Measurements from ENCODE around the gene ABCA9.
"Not testable (repeated sequence)": the region's sequence is repeated elsewhere in the genome, so short reads cannot be mapped to it uniquely, and the experiment has no call there.

ABCA9 gene

GRCh38 chr17:68957944-68958343 is 102.8 kb downstream of the ABCA9 start:
- H3K9me3 ChIP-seq (ENCODE audit: low read depth, low read length) = no peaks in the 10 kb centered on the region
- no peak for DNase-seq (ENCODE audit: low read depth, low spot score)
- no peak overlapping the region for H3K9ac ChIP-seq (ENCODE audit: insufficient read length)
- H3K27ac ChIP-seq = no peak overlapping the region
- TF ChIP-seq FOXP2 (optimal IDR thresholded peaks at IDR 0.05; ENCODE audit: control extremely low read depth, extremely low read length, insufficient read depth) (no peak), POLR2AphosphoS5 (IDR thresholded peaks at IDR 0.05; ENCODE audit: borderline replicate concordance, low read depth, low read length) (no peak), EZH2 (IDR thresholded peaks at IDR 0.05) (no peak)
- no peaks in the 10 kb centered on the region for H3K36me3 ChIP-seq (ENCODE audit: insufficient read depth, low read length)
- no peak overlapping the region for H3K4me3 ChIP-seq

DNA sequence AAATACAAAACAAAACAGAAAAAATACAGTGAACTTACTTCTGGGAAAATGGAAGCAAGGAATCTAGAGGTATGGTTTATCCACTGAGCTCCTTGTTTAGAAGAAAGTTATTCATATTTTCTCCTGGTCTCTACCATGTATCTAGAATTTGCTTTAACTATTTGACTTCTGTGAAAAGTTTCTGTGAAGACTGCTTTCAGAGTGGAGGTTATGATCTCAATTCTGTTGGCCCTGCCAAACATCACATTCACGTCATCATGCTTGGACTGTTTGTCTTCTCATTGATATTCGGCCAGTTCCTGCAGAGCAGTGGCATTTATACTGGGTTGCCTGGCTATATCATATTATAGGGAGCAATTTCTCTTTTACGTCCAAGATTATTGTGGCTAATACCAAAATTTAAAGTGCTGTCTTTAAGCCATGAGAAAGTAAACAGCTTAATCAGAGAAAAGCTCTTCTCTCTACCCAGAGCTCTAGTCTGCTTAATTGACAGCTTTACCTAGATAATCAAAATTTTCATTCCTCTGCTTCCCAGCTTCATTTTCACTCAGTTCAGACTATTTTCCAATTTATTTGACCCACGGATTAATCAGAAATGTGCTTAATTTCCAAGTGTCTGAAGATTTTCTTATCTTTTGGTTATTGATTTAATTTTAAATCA is 105.4 kb downstream of the ABCA9 start, which contains the start of gene ABCA8:
Gene ABCA8, minus strand, starts transcription at position 212 of the 661 bp plus-strand sequence. CDS start 13,358 bp downstream, outside the sequence.
- Histone ChIP-seq H3K36me3 (ENCODE audit: insufficient read depth, low read length) (no peaks in the 10 kb centered on the region), H3K9ac (ENCODE audit: insufficient read length) (no peak within 1 kb of the TSS), H3K4me3 (no peak within 1 kb of the TSS), H3K9me3 (ENCODE audit: low read depth, low read length) (no peaks in the 10 kb centered on the region), H3K27ac (peak within 1 kb of the TSS; percentile 47)
- DNase-seq (ENCODE audit: low read depth, low spot score) = no peak
- TF ChIP-seq FOXP2 (optimal IDR thresholded peaks at IDR 0.05; ENCODE audit: control extremely low read depth, extremely low read length, insufficient read depth) (no peak), POLR2AphosphoS5 (IDR thresholded peaks at IDR 0.05; ENCODE audit: borderline replicate concordance, low read depth, low read length) (no peak), EZH2 (IDR thresholded peaks at IDR 0.05) (no peak)

GRCh38 chr17:68954146-68954896 is 106.4 kb downstream of the ABCA9 start:
- TF ChIP-seq FOXP2 (optimal IDR thresholded peaks at IDR 0.05; ENCODE audit: control extremely low read depth, extremely low read length, insufficient read depth) (no peak), EZH2 (IDR thresholded peaks at IDR 0.05) (no peak), POLR2AphosphoS5 (IDR thresholded peaks at IDR 0.05; ENCODE audit: borderline replicate concordance, low read depth, low read length) (no peak)
- Histone ChIP-seq H3K9ac (ENCODE audit: insufficient read length) (no peak overlapping the region), H3K4me3 (no peak overlapping the region), H3K27ac (peak overlapping the region; percentile 47), H3K36me3 (ENCODE audit: insufficient read depth, low read length) (no peaks in the 10 kb centered on the region), H3K9me3 (ENCODE audit: low read depth, low read length) (no peaks in the 10 kb centered on the region)
- DNase-seq (ENCODE audit: low read depth, low spot score) = peak; percentile 8

- H3K27ac ChIP-seq = no peak overlapping the region
- no peak overlapping the region for H3K9ac ChIP-seq (ENCODE audit: insufficient read length)
Observed at GRCh38 chr17:68953340-68953997, 107.3 kb downstream of the ABCA9 start.

DNA sequence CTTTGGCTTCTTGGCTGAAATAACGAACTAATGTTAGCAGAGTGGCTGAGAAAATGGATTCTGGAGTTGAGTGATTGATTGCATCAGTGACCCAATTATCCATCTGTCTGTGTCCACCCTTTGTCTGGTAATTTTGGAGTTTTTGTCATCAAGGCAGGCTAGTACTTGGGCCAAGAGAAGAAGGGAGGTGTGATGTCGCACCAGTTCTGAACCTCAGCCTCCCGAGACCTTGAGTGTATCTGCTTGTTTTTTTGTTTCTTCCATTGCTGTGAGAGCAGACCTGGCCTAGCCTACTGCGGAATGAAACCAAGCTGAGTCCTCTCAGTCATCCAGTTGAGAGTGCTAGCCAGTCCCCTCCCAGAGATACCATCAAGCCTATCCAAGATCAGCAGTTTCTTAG is 110.0 kb downstream of the ABCA9 start:
- no peak overlapping the region for H3K27ac ChIP-seq
- no peaks in the 10 kb centered on the region for H3K9me3 ChIP-seq (ENCODE audit: low read depth, low read length)
- no peaks in the 10 kb centered on the region for H3K36me3 ChIP-seq (ENCODE audit: insufficient read depth, low read length)
- no peak for DNase-seq (ENCODE audit: low read depth, low spot score)
- no peak overlapping the region for H3K9ac ChIP-seq (ENCODE audit: insufficient read length)
- TF ChIP-seq FOXP2 (optimal IDR thresholded peaks at IDR 0.05; ENCODE audit: control extremely low read depth, extremely low read length, insufficient read depth) (no peak), POLR2AphosphoS5 (IDR thresholded peaks at IDR 0.05; ENCODE audit: borderline replicate concordance, low read depth, low read length) (no peak), EZH2 (IDR thresholded peaks at IDR 0.05) (no peak)
- H3K4me3 ChIP-seq = no peak overlapping the region

More at GRCh38 chr17:68953340-68953997, 107.3 kb downstream of the ABCA9 start:
- H3K9me3 ChIP-seq (ENCODE audit: low read depth, low read length) = no peaks in the 10 kb centered on the region
- no peaks in the 10 kb centered on the region for H3K36me3 ChIP-seq (ENCODE audit: insufficient read depth, low read length)
- H3K4me3 ChIP-seq = no peak overlapping the region
- TF ChIP-seq FOXP2 (optimal IDR thresholded peaks at IDR 0.05; ENCODE audit: control extremely low read depth, extremely low read length, insufficient read depth) = no peak
- no peak for TF ChIP-seq POLR2AphosphoS5 (IDR thresholded peaks at IDR 0.05; ENCODE audit: borderline replicate concordance, low read depth, low read length)
- TF ChIP-seq EZH2 (IDR thresholded peaks at IDR 0.05) = no peak
- DNase-seq (ENCODE audit: low read depth, low spot score) = no peak

- H3K4me3 ChIP-seq; H3K9me3 ChIP-seq (ENCODE audit: low read depth, low read length); DNase-seq (ENCODE audit: low read depth, low spot score); H3K27ac ChIP-seq; H3K36me3 ChIP-seq (ENCODE audit: insufficient read depth, low read length); H3K9ac ChIP-seq (ENCODE audit: insufficient read length): not testable (repeated sequence)
Observed at GRCh38 chr17:68947868-68948267, 112.9 kb downstream of the ABCA9 start.

DNA sequence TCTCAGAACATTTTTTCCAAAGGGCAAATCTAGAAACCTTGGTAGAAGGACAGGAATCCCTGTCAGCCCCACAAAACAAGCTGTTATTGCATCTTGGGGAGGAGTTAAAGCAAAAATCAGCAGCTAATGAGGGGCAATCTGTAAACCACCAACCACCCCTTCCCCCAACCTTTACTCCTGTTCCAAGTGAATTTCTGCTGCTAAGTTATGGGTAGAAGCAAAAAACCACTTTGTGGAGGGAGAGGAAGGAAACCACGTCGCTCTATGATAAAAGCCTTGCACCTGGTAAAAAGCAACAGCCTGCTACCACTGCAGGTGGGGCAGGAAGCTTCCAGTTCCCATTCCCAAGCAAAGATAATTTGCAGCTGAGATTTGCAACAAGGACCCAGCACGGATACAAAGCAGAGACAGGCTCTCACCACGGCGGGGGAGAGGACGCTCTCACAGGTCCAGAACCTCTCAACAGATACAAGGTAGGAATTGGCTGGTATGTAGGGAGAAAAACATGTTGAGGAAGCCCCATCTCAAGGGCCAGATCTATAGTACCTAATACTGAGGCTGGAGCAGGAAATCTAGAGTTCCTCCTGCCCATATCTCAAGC is 116.2 kb downstream of the ABCA9 start:
- H3K9me3 ChIP-seq (ENCODE audit: low read depth, low read length) = no peaks in the 10 kb centered on the region
- H3K4me3 ChIP-seq = no peak overlapping the region
- TF ChIP-seq POLR2AphosphoS5 (IDR thresholded peaks at IDR 0.05; ENCODE audit: borderline replicate concordance, low read depth, low read length) = no peak
- no peak for TF ChIP-seq FOXP2 (optimal IDR thresholded peaks at IDR 0.05; ENCODE audit: control extremely low read depth, extremely low read length, insufficient read depth)
- no peak for TF ChIP-seq EZH2 (IDR thresholded peaks at IDR 0.05)
- no peaks in the 10 kb centered on the region for H3K36me3 ChIP-seq (ENCODE audit: insufficient read depth, low read length)
- H3K9ac ChIP-seq (ENCODE audit: insufficient read length) = no peak overlapping the region
- no peak overlapping the region for H3K27ac ChIP-seq
- no peak for DNase-seq (ENCODE audit: low read depth, low spot score)

DNA sequence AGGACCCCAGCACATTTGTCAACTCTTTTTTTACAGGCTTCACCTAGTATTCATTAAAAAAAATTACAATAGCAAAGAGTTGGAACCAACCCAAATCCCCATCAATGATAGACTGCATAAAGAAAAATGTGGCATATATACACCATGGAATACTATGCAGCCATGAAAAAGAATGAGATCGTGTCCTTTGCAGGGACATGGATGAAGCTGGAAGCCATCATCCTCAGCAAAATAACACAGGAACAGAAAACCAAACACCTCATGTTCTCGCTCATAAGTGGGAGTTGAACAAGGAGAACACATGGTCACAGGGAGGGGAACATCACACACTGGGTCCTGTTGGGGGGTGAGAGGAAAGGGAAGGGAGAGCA is 116.9 kb downstream of the ABCA9 start:
- H3K36me3 ChIP-seq (ENCODE audit: insufficient read depth, low read length); H3K9me3 ChIP-seq (ENCODE audit: low read depth, low read length); DNase-seq (ENCODE audit: low read depth, low spot score); H3K27ac ChIP-seq; H3K4me3 ChIP-seq; H3K9ac ChIP-seq (ENCODE audit: insufficient read length): not testable (repeated sequence)

All from SK-N-MC (cell line).